ENCODE measurements around the gene IL12RB2. TPM values are rescaled to one million over a fixed set of nuclear protein-coding genes. Genes with fewer than 3 reads are reported as not detected.

The IL12RB2 gene
- total and polyA plus RNA-seq, 4 donors = 0.02 to 2.1 (median 0.44) TPM

DNA sequence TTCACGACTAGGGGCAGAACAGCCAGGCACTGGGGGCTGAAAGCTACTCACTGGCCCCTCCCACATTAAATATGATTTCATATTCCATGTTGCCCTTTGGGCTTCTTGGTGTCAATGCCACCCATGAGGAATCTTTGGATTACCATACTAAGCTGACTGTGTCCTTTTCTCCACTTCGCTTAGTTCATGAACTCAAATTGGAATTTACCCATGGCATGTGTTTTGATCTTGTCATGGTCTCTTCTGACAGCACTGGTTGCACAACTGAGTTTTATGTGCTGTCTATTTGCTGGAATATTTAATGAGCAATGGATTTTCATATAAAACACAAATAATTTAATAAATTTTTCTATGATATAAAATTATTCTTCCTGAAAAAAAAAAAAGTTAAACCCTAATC is 63.4 kb downstream of the IL12RB2 start:
- H3K4me1 ChIP-seq (ENCODE audit: control insufficient read depth in 5 of 5, insufficient read depth in 5 of 5, low read length in 5 of 5) = peaks cover 0 to 3% (median 0%) of the 10 kb centered on the region in 5 donors
- TF ChIP-seq, protein P1, sequence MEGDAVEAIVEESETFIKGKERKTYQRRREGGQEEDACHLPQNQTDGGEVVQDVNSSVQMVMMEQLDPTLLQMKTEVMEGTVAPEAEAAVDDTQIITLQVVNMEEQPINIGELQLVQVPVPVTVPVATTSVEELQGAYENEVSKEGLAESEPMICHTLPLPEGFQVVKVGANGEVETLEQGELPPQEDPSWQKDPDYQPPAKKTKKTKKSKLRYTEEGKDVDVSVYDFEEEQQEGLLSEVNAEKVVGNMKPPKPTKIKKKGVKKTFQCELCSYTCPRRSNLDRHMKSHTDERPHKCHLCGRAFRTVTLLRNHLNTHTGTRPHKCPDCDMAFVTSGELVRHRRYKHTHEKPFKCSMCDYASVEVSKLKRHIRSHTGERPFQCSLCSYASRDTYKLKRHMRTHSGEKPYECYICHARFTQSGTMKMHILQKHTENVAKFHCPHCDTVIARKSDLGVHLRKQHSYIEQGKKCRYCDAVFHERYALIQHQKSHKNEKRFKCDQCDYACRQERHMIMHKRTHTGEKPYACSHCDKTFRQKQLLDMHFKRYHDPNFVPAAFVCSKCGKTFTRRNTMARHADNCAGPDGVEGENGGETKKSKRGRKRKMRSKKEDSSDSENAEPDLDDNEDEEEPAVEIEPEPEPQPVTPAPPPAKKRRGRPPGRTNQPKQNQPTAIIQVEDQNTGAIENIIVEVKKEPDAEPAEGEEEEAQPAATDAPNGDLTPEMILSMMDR (IDR thresholded peaks at IDR 0.05; ENCODE audit: control extremely low read depth, extremely low read depth) = no peak
- no peaks in the 10 kb centered on the region for H3K9me3 ChIP-seq (ENCODE audit: control insufficient read depth in 4 of 4, insufficient read depth in 3 of 4, low read length in 3 of 4)
- H3K27ac ChIP-seq (ENCODE audit: low read depth in 1 of 2, low read length in 1 of 2) = no peak overlapping the region
- 87 to 94% methylated on average over 2 of the region's 2 CpGs for WGBS, 2 donors
- no peak overlapping the region for H3K4me3 ChIP-seq
- no peak for DNase-seq
- no peak overlapping the region for H3K9ac ChIP-seq (ENCODE audit: insufficient read depth in 1 of 2, low read length in 2 of 2)
- no peak for ATAC-seq (ENCODE audit: insufficient read depth, low FRiP score)
- H3K27me3 ChIP-seq (ENCODE audit: control insufficient read depth in 3 of 3, insufficient read depth in 3 of 3, low read length in 2 of 3) = no peaks in the 10 kb centered on the region
- H3K36me3 ChIP-seq (ENCODE audit: control insufficient read depth in 4 of 4, insufficient read depth in 4 of 4, low read length in 4 of 4) = no peaks in the 10 kb centered on the region

DNA sequence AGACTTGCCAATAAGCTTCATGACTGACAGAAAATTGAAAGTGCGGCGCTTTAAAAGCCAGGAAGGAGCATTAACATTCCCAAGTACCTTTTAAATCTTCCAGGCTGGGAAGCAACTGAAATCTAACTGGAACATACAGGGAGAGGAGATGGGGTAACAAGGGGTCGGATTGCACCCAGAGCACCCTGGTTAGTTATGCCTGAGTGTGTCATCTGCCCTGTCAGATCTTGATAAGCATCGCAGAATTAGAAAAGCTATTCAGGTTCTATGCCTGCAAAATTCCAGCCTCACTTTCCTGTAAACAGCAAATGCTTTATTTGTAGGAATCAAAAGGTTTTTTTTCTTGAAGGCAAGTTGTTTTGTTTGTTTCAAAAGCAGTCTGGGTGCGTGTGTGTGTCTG is 64.0 kb downstream of the IL12RB2 start:
- WGBS, 2 donors = 82 to 85% methylated on average over 5 of the region's 5 CpGs
- Histone ChIP-seq H3K4me1 (ENCODE audit: control insufficient read depth in 5 of 5, insufficient read depth in 5 of 5, low read length in 5 of 5) (peaks cover 0 to 7% (median 0%) of the 10 kb centered on the region in 5 donors), H3K9me3 (ENCODE audit: control insufficient read depth in 4 of 4, insufficient read depth in 3 of 4, low read length in 3 of 4) (no peaks in the 10 kb centered on the region), H3K9ac (ENCODE audit: insufficient read depth in 1 of 2, low read length in 2 of 2) (no peak overlapping the region), H3K27me3 (ENCODE audit: control insufficient read depth in 3 of 3, insufficient read depth in 3 of 3, low read length in 2 of 3) (no peaks in the 10 kb centered on the region), H3K36me3 (ENCODE audit: control insufficient read depth in 4 of 4, insufficient read depth in 4 of 4, low read length in 4 of 4) (no peaks in the 10 kb centered on the region), H3K27ac (ENCODE audit: low read depth in 1 of 2, low read length in 1 of 2) (no peak overlapping the region), H3K4me3 (no peak overlapping the region)
- ATAC-seq (ENCODE audit: insufficient read depth, low FRiP score) (no peak), DNase-seq (no peak)
- TF ChIP-seq, protein P1 (IDR thresholded peaks at IDR 0.05; ENCODE audit: control extremely low read depth, extremely low read depth) = no peak

DNA sequence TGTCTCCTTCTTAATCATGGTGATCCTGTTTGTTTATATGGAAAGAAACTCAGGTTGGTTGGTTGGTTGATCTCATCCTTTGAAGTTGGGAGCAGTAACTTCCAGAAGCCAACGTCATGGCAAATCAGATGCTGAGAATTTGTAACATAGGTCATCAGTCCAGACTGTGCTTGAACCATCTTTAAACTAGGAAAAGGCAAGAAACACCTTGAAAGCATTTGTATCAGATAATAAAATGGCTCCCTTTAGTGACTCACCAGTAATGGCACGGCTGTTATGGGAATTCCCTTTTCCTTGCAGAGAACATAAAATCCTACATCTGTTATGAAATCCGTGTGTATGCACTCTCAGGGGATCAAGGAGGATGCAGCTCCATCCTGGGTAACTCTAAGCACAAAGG is 64.5 kb downstream of the IL12RB2 start:
- Histone ChIP-seq H3K9me3 (ENCODE audit: control insufficient read depth in 4 of 4, insufficient read depth in 3 of 4, low read length in 3 of 4) (no peaks in the 10 kb centered on the region), H3K27me3 (ENCODE audit: control insufficient read depth in 3 of 3, insufficient read depth in 3 of 3, low read length in 2 of 3) (no peaks in the 10 kb centered on the region), H3K4me3 (no peak overlapping the region), H3K9ac (ENCODE audit: insufficient read depth in 1 of 2, low read length in 2 of 2) (no peak overlapping the region), H3K36me3 (ENCODE audit: control insufficient read depth in 4 of 4, insufficient read depth in 4 of 4, low read length in 4 of 4) (no peaks in the 10 kb centered on the region), H3K4me1 (ENCODE audit: control insufficient read depth in 5 of 5, insufficient read depth in 5 of 5, low read length in 5 of 5) (peaks cover 0 to 6% (median 0%) of the 10 kb centered on the region in 5 donors), H3K27ac (ENCODE audit: low read depth in 1 of 2, low read length in 1 of 2) (no peak overlapping the region)
- TF ChIP-seq, protein P1 (IDR thresholded peaks at IDR 0.05; ENCODE audit: control extremely low read depth, extremely low read depth) = no peak
- WGBS, 2 donors = 75 to 84% methylated on average over 3 of the region's 3 CpGs
- ATAC-seq (ENCODE audit: insufficient read depth, low FRiP score) = no peak
- DNase-seq = no peak

DNA sequence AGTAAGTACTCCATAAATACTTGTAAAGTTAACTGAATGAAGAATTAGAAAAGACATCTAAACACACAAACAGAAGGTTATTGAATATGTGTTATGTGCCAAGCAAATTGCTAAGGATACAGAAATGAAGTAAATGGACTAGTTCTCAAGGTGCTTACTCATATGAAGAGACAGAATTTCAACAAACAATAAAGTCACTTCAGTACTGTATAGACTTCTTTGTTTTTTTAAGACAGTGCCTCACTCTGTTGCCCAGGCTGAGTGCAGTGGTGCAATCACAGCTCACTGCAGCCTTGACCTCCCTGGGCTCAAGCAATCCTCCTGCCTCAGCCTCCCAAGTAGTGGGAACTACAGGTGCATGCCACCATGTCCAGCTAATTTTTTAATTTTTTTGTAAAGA is 65.2 kb downstream of the IL12RB2 start:
- TF ChIP-seq, protein P1 (IDR thresholded peaks at IDR 0.05; ENCODE audit: control extremely low read depth, extremely low read depth) = no peak
- no peak overlapping the region for H3K9ac ChIP-seq (ENCODE audit: insufficient read depth in 1 of 2, low read length in 2 of 2)
- peaks cover 0 to 4% (median 0%) of the 10 kb centered on the region in 5 donors for H3K4me1 ChIP-seq (ENCODE audit: control insufficient read depth in 5 of 5, insufficient read depth in 5 of 5, low read length in 5 of 5)
- H3K36me3 ChIP-seq (ENCODE audit: control insufficient read depth in 4 of 4, insufficient read depth in 4 of 4, low read length in 4 of 4) = no peaks in the 10 kb centered on the region
- DNase-seq (no peak), ATAC-seq (ENCODE audit: insufficient read depth, low FRiP score) (no peak)
- no peaks in the 10 kb centered on the region for H3K27me3 ChIP-seq (ENCODE audit: control insufficient read depth in 3 of 3, insufficient read depth in 3 of 3, low read length in 2 of 3)
- no peak overlapping the region for H3K4me3 ChIP-seq
- H3K9me3 ChIP-seq (ENCODE audit: control insufficient read depth in 4 of 4, insufficient read depth in 3 of 4, low read length in 3 of 4) = no peaks in the 10 kb centered on the region
- H3K27ac ChIP-seq (ENCODE audit: low read depth in 1 of 2, low read length in 1 of 2) = no peak overlapping the region
